Ascending aorta (tissue), 2 donors: ENCODE measurements around the gene ABCA4. TPM values are rescaled to one million over a fixed set of nuclear protein-coding genes. Genes with fewer than 3 reads are reported as not detected.

Experiments used
- DNase-seq, 2 donors: peaks; one replicate each; pipeline ENCODE4 v3.0.0-alpha.2; 2019; ENCODE audit warnings: low spot score in 2 of 2
- H3K27ac ChIP-seq, 2 donors: fragments of 200-600 bp; sonication (generic); one replicate each; pipeline ENCODE4 v1.5.1; 2016 to 2017; ENCODE audit warnings: mild to moderate bottlenecking in 1 of 2
- H3K27me3 ChIP-seq: fragments of 200-600 bp; sonication (generic); one replicate; pipeline ENCODE4 v1.5.1; 2017
- H3K36me3 ChIP-seq, 2 donors: fragments of 200-600 bp; sonication (generic); one replicate each; pipeline ENCODE4 v1.5.1; 2016
- H3K4me1 ChIP-seq, 2 donors: fragments of 200-600 bp; sonication (generic); one replicate each; pipeline ENCODE4 v1.5.1; 2016 to 2017; ENCODE audit warnings: mild to moderate bottlenecking in 1 of 2
- H3K4me3 ChIP-seq, 2 donors: fragments of 200-600 bp; sonication (generic); one replicate each; pipeline ENCODE4 v1.5.1; 2016 to 2017; ENCODE audit warnings: mild to moderate bottlenecking in 1 of 2
- H3K9me3 ChIP-seq, 2 donors: fragments of 200-600 bp; sonication (generic); one replicate each; pipeline ENCODE4 v1.5.1; 2016
- intact Hi-C: fragments of 100-400 bp; cut with DNase I; formaldehyde crosslinking; loops from one replicate; pipeline ENCODE4 v1.15.1; 2023
- total RNA-seq: library from RNA; depleted of rRNA; stranded (reverse); fragments of >200 nt; gene quantifications from one replicate; pipeline ENCODE4 v1.1.0, GENCODE V29; 2016
- TF ChIP-seq, protein P1 (sequence below), 3 experiments: fragments of 200-600 bp in 2 of 3; fragments of 450-650 bp in 1 of 3; sonication (generic) in 2 of 3; IDR thresholded peaks; one replicate each; pipeline ENCODE4 v1.5.1; 2016 to 2019; ENCODE audit warnings: antibody characterized with exemption in 3 of 3, mild to moderate bottlenecking in 1 of 3, moderate library complexity in 1 of 3

Gene ABCA4
- total RNA-seq, 1 donor from 2014 or later, result not detected

DNA sequence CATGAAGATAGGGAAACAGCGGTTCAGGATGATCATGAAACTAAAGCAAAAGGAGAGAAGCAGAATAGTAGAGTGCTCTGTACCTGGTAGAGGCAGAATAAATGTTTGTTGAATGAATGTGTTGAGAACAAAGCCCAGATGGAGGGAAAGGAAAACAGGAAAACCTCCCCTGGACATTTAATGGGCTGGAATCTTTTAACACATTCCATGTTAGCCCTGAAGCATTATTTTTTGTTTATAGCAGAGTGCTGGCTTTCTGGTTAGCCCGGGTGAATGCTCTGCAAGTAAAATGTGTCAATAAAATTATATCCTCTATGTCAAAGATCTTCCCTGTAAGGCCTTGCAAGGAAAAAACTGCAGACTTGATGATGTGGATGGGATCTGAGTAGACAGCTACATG lies 60.2 kb downstream of the ABCA4 start:
- H3K27me3 ChIP-seq, result no peaks in the 10 kb centered on the region
- H3K4me3 ChIP-seq, result no peak overlapping the region
- H3K36me3 ChIP-seq, result no peaks in the 10 kb centered on the region
- TF ChIP-seq, protein P1, sequence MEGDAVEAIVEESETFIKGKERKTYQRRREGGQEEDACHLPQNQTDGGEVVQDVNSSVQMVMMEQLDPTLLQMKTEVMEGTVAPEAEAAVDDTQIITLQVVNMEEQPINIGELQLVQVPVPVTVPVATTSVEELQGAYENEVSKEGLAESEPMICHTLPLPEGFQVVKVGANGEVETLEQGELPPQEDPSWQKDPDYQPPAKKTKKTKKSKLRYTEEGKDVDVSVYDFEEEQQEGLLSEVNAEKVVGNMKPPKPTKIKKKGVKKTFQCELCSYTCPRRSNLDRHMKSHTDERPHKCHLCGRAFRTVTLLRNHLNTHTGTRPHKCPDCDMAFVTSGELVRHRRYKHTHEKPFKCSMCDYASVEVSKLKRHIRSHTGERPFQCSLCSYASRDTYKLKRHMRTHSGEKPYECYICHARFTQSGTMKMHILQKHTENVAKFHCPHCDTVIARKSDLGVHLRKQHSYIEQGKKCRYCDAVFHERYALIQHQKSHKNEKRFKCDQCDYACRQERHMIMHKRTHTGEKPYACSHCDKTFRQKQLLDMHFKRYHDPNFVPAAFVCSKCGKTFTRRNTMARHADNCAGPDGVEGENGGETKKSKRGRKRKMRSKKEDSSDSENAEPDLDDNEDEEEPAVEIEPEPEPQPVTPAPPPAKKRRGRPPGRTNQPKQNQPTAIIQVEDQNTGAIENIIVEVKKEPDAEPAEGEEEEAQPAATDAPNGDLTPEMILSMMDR (IDR thresholded peaks at IDR 0.05), result no peak
- no peak for DNase-seq
- intact Hi-C loops, result loop anchor here (1.0 to 2.0 kb wide), 4 partner anchors 14 to 276 kb away; partner anchors contain the start of gene ARHGAP29
- no peak overlapping the region for H3K27ac ChIP-seq
- no peaks in the 10 kb centered on the region for H3K9me3 ChIP-seq
- peaks cover 0 to 6% of the 10 kb centered on the region in 2 donors for H3K4me1 ChIP-seq

DNA sequence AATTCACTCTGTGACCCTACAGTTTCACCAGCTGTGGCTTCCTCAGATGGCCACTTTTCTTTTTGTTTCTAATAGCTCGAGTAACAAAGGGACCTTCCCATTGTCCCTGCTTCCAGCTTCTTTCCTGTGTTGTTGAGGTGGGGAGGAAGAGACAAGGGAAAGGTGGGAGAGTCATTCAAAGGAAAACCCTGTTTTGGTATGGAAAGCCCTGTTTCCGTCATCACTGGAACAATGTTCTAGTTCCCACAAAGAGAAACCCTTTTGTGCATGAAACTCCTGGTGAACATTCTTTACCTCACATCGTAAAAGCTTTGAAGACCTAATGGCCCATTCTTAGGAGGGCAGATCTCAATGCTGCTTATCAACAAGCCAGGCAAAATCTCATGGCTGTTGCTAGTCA lies 62.2 kb downstream of the ABCA4 start:
- intact Hi-C loops, result no loop called here
- no peaks in the 10 kb centered on the region for H3K9me3 ChIP-seq
- no peaks in the 10 kb centered on the region for H3K36me3 ChIP-seq
- peaks cover 0 to 6% of the 10 kb centered on the region in 2 donors for H3K4me1 ChIP-seq
- no peak overlapping the region for H3K4me3 ChIP-seq
- no peak overlapping the region for H3K27ac ChIP-seq
- TF ChIP-seq, protein P1 (IDR thresholded peaks at IDR 0.05), result no peak
- H3K27me3 ChIP-seq, result no peaks in the 10 kb centered on the region
- no peak for DNase-seq

DNA sequence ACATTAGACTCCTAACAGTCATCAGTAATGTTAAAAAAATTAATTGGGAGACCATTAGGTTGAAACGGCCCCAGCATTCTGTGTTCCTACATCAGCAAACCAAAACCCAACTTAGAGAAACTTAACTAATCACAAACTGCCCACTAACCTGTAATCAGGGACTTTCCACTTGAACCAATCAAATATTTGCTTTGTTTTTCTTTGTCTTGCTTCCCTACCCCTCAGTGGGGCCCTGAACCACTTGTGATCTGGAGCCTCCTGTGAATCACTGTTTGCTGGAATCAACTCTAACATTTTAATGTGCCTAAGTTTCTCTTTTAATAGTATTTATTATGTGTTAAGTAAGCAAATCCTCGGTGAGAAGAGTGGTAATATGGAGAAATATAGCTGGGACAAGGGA lies 64.0 kb downstream of the ABCA4 start:
- H3K4me3 ChIP-seq, result no peak overlapping the region
- TF ChIP-seq, protein P1 (IDR thresholded peaks at IDR 0.05), result no peak
- no peak overlapping the region for H3K27ac ChIP-seq
- H3K27me3 ChIP-seq, result no peaks in the 10 kb centered on the region
- intact Hi-C loops, result no loop called here
- no peaks in the 10 kb centered on the region for H3K36me3 ChIP-seq
- H3K9me3 ChIP-seq, result no peaks in the 10 kb centered on the region
- no peak for DNase-seq
- peaks cover 0 to 5% of the 10 kb centered on the region in 2 donors for H3K4me1 ChIP-seq

DNA sequence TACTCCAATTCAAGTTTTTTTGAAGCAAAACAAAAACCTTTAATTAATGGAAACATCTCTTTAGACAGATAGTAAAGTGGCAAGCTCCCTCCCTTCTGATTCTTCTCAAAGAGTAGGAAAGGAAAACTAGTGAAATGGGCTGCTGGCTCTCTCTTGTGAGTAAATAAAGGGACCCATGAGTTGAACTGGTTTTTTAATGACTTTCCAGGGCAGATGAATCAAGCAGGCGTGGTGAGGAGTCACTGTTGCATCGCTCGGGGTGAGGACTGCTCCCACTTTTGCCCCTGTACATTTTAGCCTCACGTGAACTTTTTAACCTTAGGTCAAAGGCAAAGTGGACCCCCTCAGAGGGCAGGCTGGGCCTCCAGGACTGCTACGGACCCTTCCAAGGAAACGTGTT lies 64.8 kb downstream of the ABCA4 start:
- intact Hi-C loops, result no loop called here
- no peak overlapping the region for H3K4me3 ChIP-seq
- TF ChIP-seq, protein P1 (IDR thresholded peaks at IDR 0.05), result no peak
- no peaks in the 10 kb centered on the region for H3K36me3 ChIP-seq
- H3K9me3 ChIP-seq, result no peaks in the 10 kb centered on the region
- H3K4me1 ChIP-seq, result no peaks in the 10 kb centered on the region
- no peak for DNase-seq
- no peaks in the 10 kb centered on the region for H3K27me3 ChIP-seq
- H3K27ac ChIP-seq, result no peak overlapping the region

DNA sequence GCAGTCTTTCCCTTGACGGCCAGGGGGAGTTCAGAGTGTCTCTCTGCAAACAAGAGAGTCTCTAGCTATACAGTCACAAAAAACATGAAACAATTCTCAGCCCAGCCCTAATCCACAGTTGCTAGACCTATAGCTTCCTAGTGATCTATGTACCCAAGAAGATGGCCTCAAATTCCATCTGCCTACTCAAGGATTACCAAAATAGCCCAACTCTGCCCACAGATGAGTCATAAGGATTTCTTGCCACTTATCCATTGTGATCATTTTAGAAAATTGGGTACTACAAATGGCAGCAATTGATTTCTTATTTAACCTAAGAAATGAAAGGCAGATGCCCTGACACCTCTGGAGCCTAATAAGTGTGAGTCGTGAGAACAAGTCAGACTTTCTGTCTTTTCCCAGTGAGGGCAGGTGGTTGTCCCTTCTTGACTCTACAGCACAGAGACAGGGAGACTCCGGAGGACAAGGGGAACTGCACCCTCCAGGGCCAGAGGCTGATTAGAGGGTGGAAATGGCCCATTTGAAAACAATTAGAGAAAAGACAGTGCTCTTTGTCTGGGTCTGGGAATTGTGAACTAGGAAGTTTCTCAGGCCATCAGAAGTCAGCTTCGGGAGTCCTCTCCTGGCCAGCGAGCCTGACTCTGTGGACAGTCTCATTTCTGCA lies 65.4 kb downstream of the ABCA4 start:
- intact Hi-C loops, result no loop called here
- Histone ChIP-seq H3K27ac (no peak overlapping the region), H3K27me3 (no peaks in the 10 kb centered on the region), H3K9me3 (no peaks in the 10 kb centered on the region), H3K36me3 (no peaks in the 10 kb centered on the region), H3K4me3 (no peak overlapping the region), H3K4me1 (no peaks in the 10 kb centered on the region)
- TF ChIP-seq, protein P1 (IDR thresholded peaks at IDR 0.05), result no peak
- no peak for DNase-seq
